ENCODE data around the gene CFHR4.

DNA sequence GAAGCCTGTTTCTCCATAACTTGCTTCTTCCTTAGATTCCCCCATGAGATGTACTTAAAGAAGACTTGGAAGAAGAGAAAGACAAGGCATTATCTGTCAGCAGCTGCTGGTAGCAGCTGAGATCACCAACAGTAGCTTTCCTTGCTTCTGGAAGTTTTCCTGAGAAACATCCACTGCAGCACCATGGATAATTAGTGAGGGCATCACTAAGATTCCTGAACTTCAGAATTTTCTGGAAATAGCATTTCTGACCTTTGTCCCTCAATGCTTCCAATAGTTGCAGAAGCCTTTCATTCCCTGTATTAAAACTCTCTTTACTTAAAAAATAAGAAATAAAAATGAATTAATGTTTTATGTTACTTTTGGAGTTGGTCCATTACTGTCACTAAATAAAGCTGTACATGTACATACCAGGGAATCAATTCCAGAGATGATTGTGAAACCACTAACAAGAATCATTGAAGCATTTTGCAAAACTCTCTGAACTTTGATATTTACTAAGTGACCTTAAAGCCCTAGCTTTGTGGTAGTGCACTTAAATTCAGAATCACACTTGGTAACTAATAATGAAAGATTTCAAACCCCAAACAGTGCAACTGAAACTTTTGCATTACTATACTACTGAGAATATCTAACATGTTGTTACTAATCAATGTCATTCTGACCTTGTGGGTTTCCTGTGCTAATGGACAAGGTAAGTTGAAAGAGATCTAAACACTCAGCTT lies at the start of gene CFHR4:
- TF ChIP-seq POLR2A (IDR thresholded peaks at IDR 0.05) (no peak), POLR2AphosphoS5 (IDR thresholded peaks at IDR 0.05) (no peak)
- TF ChIP-seq, protein P1, sequence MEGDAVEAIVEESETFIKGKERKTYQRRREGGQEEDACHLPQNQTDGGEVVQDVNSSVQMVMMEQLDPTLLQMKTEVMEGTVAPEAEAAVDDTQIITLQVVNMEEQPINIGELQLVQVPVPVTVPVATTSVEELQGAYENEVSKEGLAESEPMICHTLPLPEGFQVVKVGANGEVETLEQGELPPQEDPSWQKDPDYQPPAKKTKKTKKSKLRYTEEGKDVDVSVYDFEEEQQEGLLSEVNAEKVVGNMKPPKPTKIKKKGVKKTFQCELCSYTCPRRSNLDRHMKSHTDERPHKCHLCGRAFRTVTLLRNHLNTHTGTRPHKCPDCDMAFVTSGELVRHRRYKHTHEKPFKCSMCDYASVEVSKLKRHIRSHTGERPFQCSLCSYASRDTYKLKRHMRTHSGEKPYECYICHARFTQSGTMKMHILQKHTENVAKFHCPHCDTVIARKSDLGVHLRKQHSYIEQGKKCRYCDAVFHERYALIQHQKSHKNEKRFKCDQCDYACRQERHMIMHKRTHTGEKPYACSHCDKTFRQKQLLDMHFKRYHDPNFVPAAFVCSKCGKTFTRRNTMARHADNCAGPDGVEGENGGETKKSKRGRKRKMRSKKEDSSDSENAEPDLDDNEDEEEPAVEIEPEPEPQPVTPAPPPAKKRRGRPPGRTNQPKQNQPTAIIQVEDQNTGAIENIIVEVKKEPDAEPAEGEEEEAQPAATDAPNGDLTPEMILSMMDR (IDR thresholded peaks at IDR 0.05), result no peak
